Uterus (tissue), 4 donors: ENCODE data around the gene RB1. TPM values are rescaled to one million over a fixed set of nuclear protein-coding genes. Genes with fewer than 3 reads are reported as not detected.

Experiments
- DNase-seq, 2 donors: peaks; one replicate each; pipeline ENCODE4 v3.0.0-alpha.2; 2019 to 2020
- H3K27ac ChIP-seq, 2 donors: fragments of 200-600 bp; sonication (generic); 1 replicate in 1 of 2; 2 replicates in 1 of 2; pipeline ENCODE4 v1.5.1; 2016 to 2018
- H3K27me3 ChIP-seq, 2 donors: fragments of 200-600 bp; sonication (generic); one replicate each; pipeline ENCODE4 v1.5.1; 2018 to 2019; ENCODE audit warnings: control low read depth in 1 of 2
- H3K36me3 ChIP-seq, 2 donors: fragments of 200-600 bp; sonication (generic); one replicate each; pipeline ENCODE4 v1.5.1; 2019; ENCODE audit warnings: control low read depth in 1 of 2
- H3K4me1 ChIP-seq, 2 donors: fragments of 200-600 bp; sonication (generic); one replicate each; pipeline ENCODE4 v1.5.1; 2018 to 2019; ENCODE audit warnings: control low read depth in 1 of 2
- H3K4me3 ChIP-seq, 2 donors: fragments of 200-600 bp; sonication (generic); 1 replicate in 1 of 2; 2 replicates in 1 of 2; pipeline ENCODE4 v1.5.1; 2018 to 2019; ENCODE audit warnings: mild to moderate bottlenecking in 1 of 2
- H3K9me3 ChIP-seq, 2 donors: fragments of 200-600 bp; sonication (generic); one replicate each; pipeline ENCODE4 v1.5.1; 2019; ENCODE audit warnings: control low read depth in 1 of 2
- POLR2A ChIP-seq, 2 donors: fragments of 450-650 bp; IDR thresholded peaks; one replicate each; pipeline ENCODE4 v1.6.1; 2016; ENCODE audit warnings: antibody characterized with exemption in 2 of 2, mild to moderate bottlenecking in 1 of 2, moderate library complexity in 1 of 2
- intact Hi-C: fragments of 100-400 bp; cut with DNase I; formaldehyde crosslinking; loops from one replicate; pipeline ENCODE4 v1.15.1; 2023; ENCODE audit warnings: low total_unique reads
- total RNA-seq, 4 donors: library from RNA; depleted of rRNA in 3 of 4; stranded (reverse); fragments of >200 nt in 3 of 4; gene quantifications; one replicate each; pipeline versions ENCODE4 v1.1.0 to v1.2.4, GENCODE V29; 2014 to 2023
- TF ChIP-seq, protein P1 (sequence below), 4 experiments: fragments of 200-600 bp in 2 of 4; fragments of 450-650 bp in 2 of 4; sonication (generic) in 2 of 4; IDR thresholded peaks; one replicate each; pipeline ENCODE4 v1.5.1; 2016 to 2019; ENCODE audit warnings: antibody characterized with exemption in 4 of 4, mild to moderate bottlenecking in 2 of 4, moderate library complexity in 1 of 4
- donor health status: DM: yes; HTN: yes; CAD: no.

Gene RB1
- total RNA-seq, 4 donors from 2014 or later: 27.4 to 58.1 (median 33.9) TPM

DNA sequence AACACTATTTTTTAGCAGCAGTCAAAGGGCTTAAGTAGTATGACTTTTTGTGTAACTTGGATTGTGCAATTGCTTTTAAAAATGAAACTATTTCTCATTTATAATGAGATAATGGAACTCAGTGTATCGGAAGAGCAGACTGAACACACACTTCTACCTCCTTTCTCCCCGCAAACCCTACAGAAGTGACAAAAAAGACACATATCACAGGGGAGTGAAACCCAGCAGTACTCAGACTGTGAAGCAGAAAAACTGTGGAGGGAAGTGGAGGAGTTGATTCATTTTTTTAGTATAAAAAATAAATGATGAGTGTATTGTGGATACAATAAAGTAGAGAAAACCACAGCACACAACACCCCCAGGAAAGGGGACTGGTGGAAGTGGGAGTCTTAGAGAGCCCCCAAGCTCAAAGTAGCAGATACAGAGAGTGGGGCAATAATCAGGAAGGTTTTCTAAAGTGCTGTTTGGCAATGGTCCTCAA, 99.6 kb downstream of the RB1 start:
- Histone ChIP-seq H3K4me3 (peak overlapping the region in 1 of 2 donors; percentile 16), H3K27ac (peak overlapping the region; percentile 74 to 94), H3K4me1 (peaks cover 10 to 12% of the 10 kb centered on the region in 2 donors)

DNA sequence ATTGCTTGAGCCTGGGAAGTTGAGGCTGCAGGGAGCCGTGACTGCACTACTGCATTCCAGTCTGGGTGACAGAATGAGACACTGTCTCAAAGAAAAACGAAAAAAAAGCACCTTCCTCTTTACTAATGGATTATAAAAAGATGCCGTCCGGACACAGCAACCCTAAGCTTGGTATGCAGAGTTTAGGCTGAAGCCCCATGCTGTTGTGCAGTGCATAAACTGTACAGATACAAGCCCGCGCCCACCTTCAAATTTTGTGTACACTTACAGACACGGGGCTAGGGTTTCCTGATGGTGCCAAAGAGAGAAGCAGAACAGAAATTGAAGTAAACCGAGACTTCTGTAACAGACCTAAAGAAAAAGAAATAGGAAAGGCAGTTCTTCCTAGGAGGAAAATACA, 100.4 kb downstream of the RB1 start:
- no peak for TF ChIP-seq POLR2A (IDR thresholded peaks at IDR 0.05)
- TF ChIP-seq, protein P1, sequence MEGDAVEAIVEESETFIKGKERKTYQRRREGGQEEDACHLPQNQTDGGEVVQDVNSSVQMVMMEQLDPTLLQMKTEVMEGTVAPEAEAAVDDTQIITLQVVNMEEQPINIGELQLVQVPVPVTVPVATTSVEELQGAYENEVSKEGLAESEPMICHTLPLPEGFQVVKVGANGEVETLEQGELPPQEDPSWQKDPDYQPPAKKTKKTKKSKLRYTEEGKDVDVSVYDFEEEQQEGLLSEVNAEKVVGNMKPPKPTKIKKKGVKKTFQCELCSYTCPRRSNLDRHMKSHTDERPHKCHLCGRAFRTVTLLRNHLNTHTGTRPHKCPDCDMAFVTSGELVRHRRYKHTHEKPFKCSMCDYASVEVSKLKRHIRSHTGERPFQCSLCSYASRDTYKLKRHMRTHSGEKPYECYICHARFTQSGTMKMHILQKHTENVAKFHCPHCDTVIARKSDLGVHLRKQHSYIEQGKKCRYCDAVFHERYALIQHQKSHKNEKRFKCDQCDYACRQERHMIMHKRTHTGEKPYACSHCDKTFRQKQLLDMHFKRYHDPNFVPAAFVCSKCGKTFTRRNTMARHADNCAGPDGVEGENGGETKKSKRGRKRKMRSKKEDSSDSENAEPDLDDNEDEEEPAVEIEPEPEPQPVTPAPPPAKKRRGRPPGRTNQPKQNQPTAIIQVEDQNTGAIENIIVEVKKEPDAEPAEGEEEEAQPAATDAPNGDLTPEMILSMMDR (IDR thresholded peaks at IDR 0.05): no peak
- Histone ChIP-seq H3K27ac (peak overlapping the region; percentile 74 to 94), H3K27me3 (no peaks in the 10 kb centered on the region), H3K36me3 (no peaks in the 10 kb centered on the region), H3K4me1 (peaks cover 6 to 10% of the 10 kb centered on the region in 2 donors), H3K4me3 (no peak overlapping the region), H3K9me3 (no peaks in the 10 kb centered on the region)
- DNase-seq: no peak
- intact Hi-C loops: no loop called here

More for the DNA sequence above, 99.6 kb downstream of the RB1 start:
- H3K36me3 ChIP-seq: no peaks in the 10 kb centered on the region
- no peaks in the 10 kb centered on the region for H3K27me3 ChIP-seq
- intact Hi-C loops: no loop called here
- H3K9me3 ChIP-seq: no peaks in the 10 kb centered on the region
- DNase-seq: no peak
- TF ChIP-seq POLR2A (IDR thresholded peaks at IDR 0.05): peak; percentile 31 to 50
- TF ChIP-seq, protein P1 (IDR thresholded peaks at IDR 0.05): no peak

DNA sequence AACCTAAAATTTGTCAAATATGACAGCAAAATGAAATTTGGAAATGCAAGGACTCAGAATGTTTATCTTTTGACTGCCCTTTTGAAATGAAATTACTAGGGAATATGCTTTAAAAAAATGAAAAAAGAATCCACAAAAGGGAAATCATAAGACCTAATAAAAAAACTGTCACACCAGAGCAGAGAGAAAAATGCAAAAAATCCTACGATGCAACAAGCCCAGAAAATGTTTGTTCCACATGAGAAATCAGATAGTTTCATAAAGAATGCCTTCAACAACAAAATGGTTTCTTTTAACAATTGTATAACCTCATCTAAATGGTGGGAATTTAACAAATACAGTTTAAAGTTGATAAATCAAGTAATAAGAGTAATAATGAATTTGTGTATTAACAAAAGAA, 101.4 kb downstream of the RB1 start:
- no peak overlapping the region for H3K4me3 ChIP-seq
- TF ChIP-seq, protein P1 (IDR thresholded peaks at IDR 0.05): no peak
- TF ChIP-seq POLR2A (IDR thresholded peaks at IDR 0.05): no peak
- H3K27ac ChIP-seq: peak overlapping the region; percentile 74 to 94
- H3K36me3 ChIP-seq: no peaks in the 10 kb centered on the region
- peaks cover 6 to 10% of the 10 kb centered on the region in 2 donors for H3K4me1 ChIP-seq
- H3K9me3 ChIP-seq: no peaks in the 10 kb centered on the region
- intact Hi-C loops: no loop called here
- H3K27me3 ChIP-seq: no peaks in the 10 kb centered on the region
- DNase-seq: no peak

DNA sequence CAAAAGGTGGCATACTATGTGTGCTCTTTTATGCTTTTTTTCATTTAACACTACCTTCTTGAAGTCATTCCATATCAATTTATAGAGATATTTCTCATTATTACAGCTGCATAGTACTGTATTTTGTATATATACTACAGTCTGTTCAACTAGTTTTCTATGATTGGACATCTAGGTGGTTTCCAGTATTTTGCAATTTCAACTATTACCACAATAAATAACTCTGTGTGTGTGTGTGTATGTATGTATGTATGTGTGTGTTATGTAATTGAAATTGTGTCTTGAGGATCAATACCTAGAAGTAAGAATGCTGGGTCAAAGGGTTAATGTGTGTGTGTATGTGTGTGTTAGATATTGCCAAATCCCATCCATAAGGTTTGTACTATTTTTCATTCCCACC, 102.3 kb downstream of the RB1 start:
- DNase-seq: no peak
- Histone ChIP-seq H3K36me3 (no peaks in the 10 kb centered on the region), H3K9me3 (no peaks in the 10 kb centered on the region), H3K27me3 (no peaks in the 10 kb centered on the region), H3K4me3 (no peak overlapping the region), H3K4me1 (peaks cover 6 to 10% of the 10 kb centered on the region in 2 donors), H3K27ac (peak overlapping the region; percentile 29 to 94)
- no peak for TF ChIP-seq POLR2A (IDR thresholded peaks at IDR 0.05)
- TF ChIP-seq, protein P1 (IDR thresholded peaks at IDR 0.05): no peak
- intact Hi-C loops: no loop called here

DNA sequence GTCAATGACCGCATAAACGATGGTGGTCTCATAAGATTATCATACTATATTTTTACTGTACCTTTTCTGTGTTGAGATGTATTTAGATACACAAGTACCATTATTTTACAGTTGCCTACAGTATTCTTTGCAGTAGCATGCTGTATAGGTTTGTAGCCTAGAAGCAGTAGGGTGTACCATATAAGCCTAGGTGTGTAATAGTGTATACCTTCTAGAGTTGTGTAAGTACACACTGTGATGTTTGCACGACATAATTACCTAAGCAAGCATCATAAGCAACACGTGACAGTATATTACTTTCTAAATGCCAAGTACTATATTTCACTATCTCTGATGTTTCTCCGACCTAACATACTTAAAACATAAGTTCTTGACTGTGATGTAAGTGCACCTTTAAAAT, 106.6 kb downstream of the RB1 start:
- no peak for DNase-seq
- H3K9me3 ChIP-seq: no peaks in the 10 kb centered on the region
- H3K4me1 ChIP-seq: peaks cover 4 to 6% of the 10 kb centered on the region in 2 donors
- H3K4me3 ChIP-seq: peak overlapping the region; percentile 49 to 60
- no peaks in the 10 kb centered on the region for H3K27me3 ChIP-seq
- intact Hi-C loops: no loop called here
- H3K27ac ChIP-seq: peak overlapping the region; percentile 77 to 94
- TF ChIP-seq, protein P1 (IDR thresholded peaks at IDR 0.05): no peak
- peak in 1 of 2 donors; percentile 55 for TF ChIP-seq POLR2A (IDR thresholded peaks at IDR 0.05)
- no peaks in the 10 kb centered on the region for H3K36me3 ChIP-seq
